ENCODE results near the gene LILRA1.
"Not testable (repeated sequence)": the region's sequence is repeated elsewhere in the genome, so short reads cannot be mapped to it uniquely, and the experiment has no call there.

LILRA1 gene

GRCh38 chr19:54593445-54593844 is at the start of gene LILRA1:
LILRA1 (plus strand) TSS chr19:54593632; CDS start chr19:54594245, 613 bp downstream.
- not testable (repeated sequence) for DNase-seq

- no peak for DNase-seq
Observed at GRCh38 chr19:54548806-54549205, 44.6 kb upstream of the LILRA1 start.

- no peak for DNase-seq
Observed at GRCh38 chr19:54549224-54549623, 44.2 kb upstream of the LILRA1 start.

GRCh38 chr19:54551293-54551692 is 42.1 kb upstream of the LILRA1 start:
- no peak for DNase-seq

- no peak for DNase-seq
Observed at GRCh38 chr19:54551950-54552912, 41.2 kb upstream of the LILRA1 start.

- no peak for DNase-seq
Observed at GRCh38 chr19:54552913-54553310, 40.5 kb upstream of the LILRA1 start.

GRCh38 chr19:54554006-54554405 is 39.4 kb upstream of the LILRA1 start:
- no peak for DNase-seq

- DNase-seq = no peak
Observed at GRCh38 chr19:54554896-54555295, 38.5 kb upstream of the LILRA1 start.

- DNase-seq = no peak
Observed at GRCh38 chr19:54556194-54556593, 37.2 kb upstream of the LILRA1 start.

- no peak for DNase-seq
Observed at GRCh38 chr19:54558339-54558738, 35.1 kb upstream of the LILRA1 start.

- DNase-seq = no peak
Observed at GRCh38 chr19:54560881-54561385, 32.5 kb upstream of the LILRA1 start.

- DNase-seq = no peak
Observed at GRCh38 chr19:54561840-54562239, 31.6 kb upstream of the LILRA1 start.

- DNase-seq = not testable (repeated sequence)
Observed at GRCh38 chr19:54563206-54563605, 30.2 kb upstream of the LILRA1 start.

GRCh38 chr19:54570316-54570715 is 23.1 kb upstream of the LILRA1 start:
- DNase-seq = no peak

GRCh38 chr19:54571715-54572615 is 21.5 kb upstream of the LILRA1 start:
- DNase-seq = not testable (repeated sequence)

- DNase-seq = no peak
Observed at GRCh38 chr19:54572696-54573311, 20.6 kb upstream of the LILRA1 start.

GRCh38 chr19:54573330-54573872 is 20.0 kb upstream of the LILRA1 start, which contains the start of gene LILRA2:
LILRA2 (plus strand) TSS chr19:54573790; CDS start chr19:54573879, 89 bp downstream.
- no peak for DNase-seq

GRCh38 chr19:54574051-54574450 is 19.4 kb upstream of the LILRA1 start:
- DNase-seq = no peak

GRCh38 chr19:54574527-54575056 is 18.8 kb upstream of the LILRA1 start:
- no peak for DNase-seq

GRCh38 chr19:54575205-54575604 is 18.2 kb upstream of the LILRA1 start:
- DNase-seq = not testable (repeated sequence)

GRCh38 chr19:54576411-54576976 is 16.9 kb upstream of the LILRA1 start:
- DNase-seq = no peak

GRCh38 chr19:54577334-54577733 is 16.1 kb upstream of the LILRA1 start:
- DNase-seq = no peak
